ENCODE measurements around the gene COA1. TPM values are rescaled to one million over a fixed set of nuclear protein-coding genes. Genes with fewer than 3 reads are reported as not detected.
"Not testable (repeated sequence)": the region's sequence is repeated elsewhere in the genome, so short reads cannot be mapped to it uniquely, and the experiment has no call there.

COA1 gene
- polyA plus RNA-seq (ENCODE audit: insufficient read length in 3 of 3), result 10 to 100 TPM; 62.5 to 75.0 (median 74.5) TPM

GRCh38 chr7:43729214-43729923 lies at the start of gene COA1:
Gene COA1, minus strand, starts transcription at chr7:43729523. Its CDS starts 80,909 bp downstream, at chr7:43648614.
- peak; percentile 78 to 83 (median 78) for DNase-seq (ENCODE audit: low read depth in 3 of 3, low spot score in 2 of 3)

GRCh38 chr7:43778293-43779044 lies 49.1 kb upstream of the COA1 start:
- DNase-seq (ENCODE audit: low read depth in 3 of 3, low spot score in 2 of 3), result not testable (repeated sequence)

- not testable (repeated sequence) for DNase-seq (ENCODE audit: low read depth in 3 of 3, low spot score in 2 of 3)
These were observed 45.9 kb upstream of the COA1 start for GRCh38 chr7:43775255-43775654.

GRCh38 chr7:43773268-43773667 lies 43.9 kb upstream of the COA1 start:
- DNase-seq (ENCODE audit: low read depth in 3 of 3, low spot score in 2 of 3), result not testable (repeated sequence)

- no peak for DNase-seq (ENCODE audit: low read depth in 3 of 3, low spot score in 2 of 3)
These were observed 42.2 kb upstream of the COA1 start for GRCh38 chr7:43771573-43771972.

- no peak for DNase-seq (ENCODE audit: low read depth in 3 of 3, low spot score in 2 of 3)
These were observed 41.8 kb upstream of the COA1 start for GRCh38 chr7:43771128-43771527.

- DNase-seq (ENCODE audit: low read depth in 3 of 3, low spot score in 2 of 3), result no peak
These were observed 40.6 kb upstream of the COA1 start for GRCh38 chr7:43769791-43770465.

- no peak for DNase-seq (ENCODE audit: low read depth in 3 of 3, low spot score in 2 of 3)
These were observed 40.0 kb upstream of the COA1 start for GRCh38 chr7:43769281-43769680.

GRCh38 chr7:43768887-43769272 lies 39.6 kb upstream of the COA1 start:
- DNase-seq (ENCODE audit: low read depth in 3 of 3, low spot score in 2 of 3), result no peak

GRCh38 chr7:43768201-43768886 lies 39.0 kb upstream of the COA1 start:
- no peak for DNase-seq (ENCODE audit: low read depth in 3 of 3, low spot score in 2 of 3)

- no peak for DNase-seq (ENCODE audit: low read depth in 3 of 3, low spot score in 2 of 3)
These were observed 38.0 kb upstream of the COA1 start for GRCh38 chr7:43767311-43767710.

GRCh38 chr7:43766564-43766963 lies 37.2 kb upstream of the COA1 start:
- DNase-seq (ENCODE audit: low read depth in 3 of 3, low spot score in 2 of 3), result no peak

GRCh38 chr7:43764807-43765491 lies 35.6 kb upstream of the COA1 start:
- DNase-seq (ENCODE audit: low read depth in 3 of 3, low spot score in 2 of 3), result no peak

- DNase-seq (ENCODE audit: low read depth in 3 of 3, low spot score in 2 of 3), result no peak
These were observed 34.9 kb upstream of the COA1 start for GRCh38 chr7:43764039-43764761.

GRCh38 chr7:43763183-43763582 lies 33.9 kb upstream of the COA1 start:
- no peak for DNase-seq (ENCODE audit: low read depth in 3 of 3, low spot score in 2 of 3)

- DNase-seq (ENCODE audit: low read depth in 3 of 3, low spot score in 2 of 3), result no peak
These were observed 32.8 kb upstream of the COA1 start for GRCh38 chr7:43761938-43762692.

GRCh38 chr7:43761382-43761781 lies 32.1 kb upstream of the COA1 start:
- DNase-seq (ENCODE audit: low read depth in 3 of 3, low spot score in 2 of 3), result no peak

- DNase-seq (ENCODE audit: low read depth in 3 of 3, low spot score in 2 of 3), result no peak
These were observed 31.5 kb upstream of the COA1 start for GRCh38 chr7:43760861-43761260.
